ENCODE measurements around the gene MAP4. TPM values are rescaled to one million over a fixed set of nuclear protein-coding genes. Genes with fewer than 3 reads are reported as not detected.
A peak's percentile ranks its signal among the peaks of the same experiment; 100 is the strongest.

Gene MAP4
- total RNA-seq, 1 donor from 2014 or later, result 471 TPM

- Mint-ChIP-seq H3K27ac (ENCODE audit: unreplicated experiment) (no peak overlapping the region), H3K4me1 (ENCODE audit: low read depth, unreplicated experiment) (peaks cover 7% of the 10 kb centered on the region), H3K36me3 (ENCODE audit: low read depth, unreplicated experiment) (peaks cover 35% of the 10 kb centered on the region), H3K9me3 (ENCODE audit: unreplicated experiment) (no peaks in the 10 kb centered on the region), H3K27me3 (ENCODE audit: low read depth, unreplicated experiment) (no peaks in the 10 kb centered on the region), H3K4me3 (ENCODE audit: unreplicated experiment) (no peak overlapping the region)
- Histone ChIP-seq H3K4me1 (ENCODE audit: insufficient read depth, low read length) (peaks cover 8% of the 10 kb centered on the region), H3K9ac (ENCODE audit: low read length) (no peak overlapping the region), H3K4me2 (ENCODE audit: low read length) (no peak overlapping the region), H3K4me3 (ENCODE audit: insufficient read depth, low read depth, low read length) (no peak overlapping the region), H3K9me3 (ENCODE audit: insufficient read depth, low read depth, low read length) (no peaks in the 10 kb centered on the region), H3K27ac (ENCODE audit: low read depth, low read length) (no peak overlapping the region), H3K79me2 (ENCODE audit: insufficient read depth, low read length) (peaks cover 11% of the 10 kb centered on the region), H2AFZ (ENCODE audit: low read depth, low read length) (no peak overlapping the region), H3K36me3 (ENCODE audit: insufficient read depth, low read length) (peaks cover 51% of the 10 kb centered on the region), H3K27me3 (ENCODE audit: insufficient read depth, low read length) (no peaks in the 10 kb centered on the region), H4K20me1 (ENCODE audit: insufficient read depth, low read length) (peaks cover 38% of the 10 kb centered on the region)
- FAIRE-seq, result no peak
- no peak for TF ChIP-seq CTCF (IDR thresholded peaks at IDR 0.05; ENCODE audit: insufficient read depth, low read depth, low read length)
- no peak for TF ChIP-seq EZH2 (IDR thresholded peaks at IDR 0.05; ENCODE audit: insufficient read depth, low read length)
- no peak for DNase-seq (ENCODE audit: low read depth)
These were observed 99.5 kb downstream of the MAP4 start for GRCh38 chr3:47916696-47917095.

- no peak for DNase-seq (ENCODE audit: low read depth)
- H3K4me1 ChIP-seq (ENCODE audit: insufficient read depth, low read length), result peaks cover 13% of the 10 kb centered on the region
- H3K27ac Mint-ChIP-seq (ENCODE audit: unreplicated experiment), result no peak overlapping the region
- H3K27me3 ChIP-seq (ENCODE audit: insufficient read depth, low read length), result no peaks in the 10 kb centered on the region
- TF ChIP-seq CTCF (IDR thresholded peaks at IDR 0.05; ENCODE audit: insufficient read depth, low read depth, low read length) (no peak), EZH2 (IDR thresholded peaks at IDR 0.05; ENCODE audit: insufficient read depth, low read length) (no peak)
- no peak overlapping the region for H3K4me3 ChIP-seq (ENCODE audit: insufficient read depth, low read depth, low read length)
- no peak overlapping the region for H3K9ac ChIP-seq (ENCODE audit: low read length)
- H3K4me1 Mint-ChIP-seq (ENCODE audit: low read depth, unreplicated experiment), result peaks cover 12% of the 10 kb centered on the region
- H3K4me2 ChIP-seq (ENCODE audit: low read length), result no peak overlapping the region
- H3K36me3 ChIP-seq (ENCODE audit: insufficient read depth, low read length), result peaks cover 47% of the 10 kb centered on the region
- peaks cover 11% of the 10 kb centered on the region for H3K79me2 ChIP-seq (ENCODE audit: insufficient read depth, low read length)
- H3K9me3 ChIP-seq (ENCODE audit: insufficient read depth, low read depth, low read length), result no peaks in the 10 kb centered on the region
- no peak overlapping the region for H3K4me3 Mint-ChIP-seq (ENCODE audit: unreplicated experiment)
- peaks cover 41% of the 10 kb centered on the region for H4K20me1 ChIP-seq (ENCODE audit: insufficient read depth, low read length)
- no peaks in the 10 kb centered on the region for H3K9me3 Mint-ChIP-seq (ENCODE audit: unreplicated experiment)
- peaks cover 33% of the 10 kb centered on the region for H3K36me3 Mint-ChIP-seq (ENCODE audit: low read depth, unreplicated experiment)
- H3K27me3 Mint-ChIP-seq (ENCODE audit: low read depth, unreplicated experiment), result no peaks in the 10 kb centered on the region
- no peak for FAIRE-seq
- no peak overlapping the region for H3K27ac ChIP-seq (ENCODE audit: low read depth, low read length)
- H2AFZ ChIP-seq (ENCODE audit: low read depth, low read length), result no peak overlapping the region
These were observed 100.0 kb downstream of the MAP4 start for GRCh38 chr3:47916201-47916600.

GRCh38 chr3:47912006-47912504 is 104.2 kb downstream of the MAP4 start:
- no peaks in the 10 kb centered on the region for H3K27me3 ChIP-seq (ENCODE audit: insufficient read depth, low read length)
- H3K4me1 ChIP-seq (ENCODE audit: insufficient read depth, low read length), result peaks cover 24% of the 10 kb centered on the region
- Mint-ChIP-seq H3K4me1 (ENCODE audit: low read depth, unreplicated experiment) (peaks cover 38% of the 10 kb centered on the region), H3K27ac (ENCODE audit: unreplicated experiment) (peak overlapping the region; percentile 73), H3K36me3 (ENCODE audit: low read depth, unreplicated experiment) (peaks cover 48% of the 10 kb centered on the region), H3K9me3 (ENCODE audit: unreplicated experiment) (no peaks in the 10 kb centered on the region), H3K4me3 (ENCODE audit: unreplicated experiment) (no peak overlapping the region), H3K27me3 (ENCODE audit: low read depth, unreplicated experiment) (no peaks in the 10 kb centered on the region)
- DNase-seq (ENCODE audit: low read depth) (no peak), FAIRE-seq (no peak)
- peaks cover 22% of the 10 kb centered on the region for H3K79me2 ChIP-seq (ENCODE audit: insufficient read depth, low read length)
- peak overlapping the region; percentile 53 for H3K9ac ChIP-seq (ENCODE audit: low read length)
- peaks cover 60% of the 10 kb centered on the region for H4K20me1 ChIP-seq (ENCODE audit: insufficient read depth, low read length)
- H3K36me3 ChIP-seq (ENCODE audit: insufficient read depth, low read length), result peaks cover 41% of the 10 kb centered on the region
- peak overlapping the region; percentile 71 for H3K4me2 ChIP-seq (ENCODE audit: low read length)
- H3K9me3 ChIP-seq (ENCODE audit: insufficient read depth, low read depth, low read length), result no peaks in the 10 kb centered on the region
- TF ChIP-seq CTCF (IDR thresholded peaks at IDR 0.05; ENCODE audit: insufficient read depth, low read depth, low read length) (no peak), EZH2 (IDR thresholded peaks at IDR 0.05; ENCODE audit: insufficient read depth, low read length) (no peak)
- peak overlapping the region; percentile 73 for H3K27ac ChIP-seq (ENCODE audit: low read depth, low read length)
- no peak overlapping the region for H3K4me3 ChIP-seq (ENCODE audit: insufficient read depth, low read depth, low read length)
- H2AFZ ChIP-seq (ENCODE audit: low read depth, low read length), result no peak overlapping the region

Measured in astrocyte (in vitro differentiated cells and primary cell).